Lung (tissue), 12 donors: Measurements from ENCODE around the gene THAP7. TPM values are rescaled to one million over a fixed set of nuclear protein-coding genes. Genes with fewer than 3 reads are reported as not detected.

Experiments used
- ATAC-seq: fragments of 200-7000 bp; cut with Tn5 transposase; one replicate; pipeline ENCODE4 v1.9.1; 2020; ENCODE audit warnings: moderate number of reproducible peaks; ENCODE audit not compliant: insufficient read depth, low FRiP score
- DNase-seq, 3 donors: peaks; one replicate each; pipeline ENCODE4 v3.0.0-alpha.2; 2013 to 2017
- H3K27ac ChIP-seq, 2 donors: one replicate each; pipeline ENCODE4 v1.5.1; 2013; ENCODE audit warnings: mild to moderate bottlenecking in 2 of 2, moderate library complexity in 2 of 2, control low read depth in 1 of 2, inconsistent platforms in 1 of 2, low read depth in 1 of 2, low read length in 1 of 2
- H3K27me3 ChIP-seq, 3 donors: one replicate each; pipeline ENCODE4 v1.5.1; 2013; ENCODE audit warnings: low read length in 2 of 3; ENCODE audit not compliant: control insufficient read depth in 3 of 3, insufficient read depth in 3 of 3
- H3K36me3 ChIP-seq, 4 donors: one replicate each; pipeline ENCODE4 v1.5.1; 2013; ENCODE audit warnings: low read length in 4 of 4, mild to moderate bottlenecking in 1 of 4, moderate library complexity in 1 of 4; ENCODE audit not compliant: control insufficient read depth in 4 of 4, insufficient read depth in 4 of 4
- H3K4me1 ChIP-seq, 5 donors: one replicate each; pipeline ENCODE4 v1.5.1; 2013; ENCODE audit warnings: low read length in 5 of 5, mild to moderate bottlenecking in 2 of 5, moderate library complexity in 1 of 5; ENCODE audit not compliant: control insufficient read depth in 5 of 5, insufficient read depth in 5 of 5
- H3K4me3 ChIP-seq: one replicate; pipeline ENCODE4 v1.5.1; 2013; ENCODE audit warnings: mild to moderate bottlenecking, control low read depth, moderate library complexity
- H3K9ac ChIP-seq, 2 donors: one replicate each; pipeline ENCODE4 v1.5.1; 2013; ENCODE audit warnings: low read length in 2 of 2, control low read depth in 1 of 2; ENCODE audit not compliant: insufficient read depth in 1 of 2
- H3K9me3 ChIP-seq, 4 donors: one replicate each; pipeline ENCODE4 v1.5.1; 2013; ENCODE audit warnings: low read length in 3 of 4, mild to moderate bottlenecking in 1 of 4, moderate library complexity in 1 of 4; ENCODE audit not compliant: control insufficient read depth in 4 of 4, insufficient read depth in 3 of 4
- CTCF ChIP-seq: IDR thresholded peaks from 2 replicates; pipeline ENCODE4 v1.5.1; 2012; ENCODE audit warnings: mild to moderate bottlenecking; ENCODE audit errors: control extremely low read depth, extremely low read depth
- WGBS, 2 donors: extraction: QIAGEN DNeasy Blood & Tissue Kit; methylation state at CpG; one replicate each; pipeline ENCODE4 v1.1.7; 2013; 5-methylcytosine and 5-hydroxymethylcytosine counted together
- polyA plus RNA-seq, 2 donors: library from polyadenylated mRNA; stranded (reverse); fragments of 200-250 nt; gene quantifications; one replicate each; pipeline ENCODE4 v1.2.1, GENCODE V29; 2013
- total RNA-seq, 2 donors: library from RNA; depleted of rRNA in 1 of 2; stranded (reverse); fragments of >200 nt in 1 of 2; gene quantifications; one replicate each; pipeline ENCODE4 v1.2.1, GENCODE V29; 2014 to 2021
- donor health status: control.
- donor health status: control.
- donor health status: Bipolar disorder and iron deficiency.
- donor health status: healthy.
- donor health status: DM: yes; HTN: yes; CAD: no.

The THAP7 gene
- total and polyA plus RNA-seq, 4 donors, result 20.4 to 61.3 (median 27.6) TPM

GRCh38 chr22:20980523-20980922, 21.4 kb downstream of the THAP7 start:
- WGBS, 2 donors, result 86 to 89% methylated on average over 4 of the region's 4 CpGs

GRCh38 chr22:20979940-20980453, 21.9 kb downstream of the THAP7 start:
- no peak for DNase-seq
- TF ChIP-seq CTCF, result no peak
- H3K36me3 ChIP-seq, result peaks cover 0 to 6% (median 0%) of the 10 kb centered on the region in 4 donors
- peak overlapping the region in 1 of 2 donors; percentile 46 for H3K9ac ChIP-seq
- 48 to 61% methylated on average over 13 of the region's 13 CpGs for WGBS, 2 donors
- H3K27ac ChIP-seq, result no peak overlapping the region
- H3K4me1 ChIP-seq, result peaks cover 0 to 24% (median 10%) of the 10 kb centered on the region in 5 donors
- peaks cover 0 to 3% (median 0%) of the 10 kb centered on the region in 3 donors for H3K27me3 ChIP-seq
- H3K4me3 ChIP-seq, result no peak overlapping the region
- no peak for ATAC-seq
- peaks cover 0 to 3% (median 0%) of the 10 kb centered on the region in 4 donors for H3K9me3 ChIP-seq

More at GRCh38 chr22:20980523-20980922, 21.4 kb downstream of the THAP7 start:
- peaks cover 0 to 24% (median 10%) of the 10 kb centered on the region in 5 donors for H3K4me1 ChIP-seq
- no peak overlapping the region for H3K4me3 ChIP-seq
- ATAC-seq, result no peak
- no peak for DNase-seq
- no peak overlapping the region for H3K9ac ChIP-seq
- no peak for TF ChIP-seq CTCF
- H3K27me3 ChIP-seq, result peaks cover 0 to 3% (median 0%) of the 10 kb centered on the region in 3 donors
- no peak overlapping the region for H3K27ac ChIP-seq
- H3K9me3 ChIP-seq, result peaks cover 0 to 3% (median 0%) of the 10 kb centered on the region in 4 donors
- H3K36me3 ChIP-seq, result peaks cover 0 to 6% (median 0%) of the 10 kb centered on the region in 4 donors

- peaks cover 0 to 3% (median 0%) of the 10 kb centered on the region in 4 donors for H3K9me3 ChIP-seq
- no peak overlapping the region for H3K4me3 ChIP-seq
- DNase-seq (peak; percentile 69 to 83 (median 79)), ATAC-seq (peak; percentile 35)
- H3K36me3 ChIP-seq, result peaks cover 0 to 6% (median 0%) of the 10 kb centered on the region in 4 donors
- H3K4me1 ChIP-seq, result peaks cover 0 to 24% (median 10%) of the 10 kb centered on the region in 5 donors
- peak overlapping the region in 1 of 2 donors; percentile 46 for H3K9ac ChIP-seq
- TF ChIP-seq CTCF, result no peak
- no peak overlapping the region for H3K27ac ChIP-seq
- WGBS, 2 donors, result 15% methylated on average over 39 of the region's 39 CpGs
- H3K27me3 ChIP-seq, result peaks cover 0 to 3% (median 0%) of the 10 kb centered on the region in 3 donors
Measured at GRCh38 chr22:20979243-20979809, 22.6 kb downstream of the THAP7 start.
